Activated T-cell treated with anti-CD3 and anti-CD28 coated beads, Interleukin-2, amount 50 U/mL, for 24 hours (primary cell): Measurements from ENCODE around the gene PLA2G5.
"Not testable (repeated sequence)": the region's sequence is repeated elsewhere in the genome, so short reads cannot be mapped to it uniquely, and the experiment has no call there.

Source experiments
- DNase-seq: peaks from one replicate; pipeline ENCODE4 v3.0.0-alpha.2; 2020
- H3K27ac Mint-ChIP-seq: 2 replicates; pipeline ENCODE4 v1.8.0; 2020; ENCODE audit warnings: mild to moderate bottlenecking, mixed read lengths
- H3K27me3 Mint-ChIP-seq: 2 replicates; pipeline ENCODE4 v1.8.0; 2020; ENCODE audit warnings: mixed read lengths
- H3K36me3 Mint-ChIP-seq: 2 replicates; pipeline ENCODE4 v1.8.0; 2020; ENCODE audit warnings: low read depth, mixed read lengths
- H3K4me1 Mint-ChIP-seq: 2 replicates; pipeline ENCODE4 v1.8.0; 2020; ENCODE audit warnings: low read depth, mixed read lengths
- H3K4me3 Mint-ChIP-seq: 2 replicates; pipeline ENCODE4 v1.8.0; 2020; ENCODE audit warnings: mild to moderate bottlenecking, moderate library complexity, mixed read lengths
- H3K9me3 Mint-ChIP-seq: 2 replicates; pipeline ENCODE4 v1.8.0; 2020; ENCODE audit warnings: mixed read lengths

PLA2G5 gene

GRCh38 chr1:20069874-20070273 lies at the start of gene PLA2G5:
Gene PLA2G5, plus strand, starts transcription at chr1:20070194. Its CDS starts 14,637 bp downstream, at chr1:20084831.
- H3K27me3 Mint-ChIP-seq = peaks cover 3% of the 10 kb centered on the region
- no peaks in the 10 kb centered on the region for H3K4me1 Mint-ChIP-seq
- DNase-seq = no peak
- no peak within 1 kb of the TSS for H3K4me3 Mint-ChIP-seq
- no peaks in the 10 kb centered on the region for H3K9me3 Mint-ChIP-seq
- no peak within 1 kb of the TSS for H3K27ac Mint-ChIP-seq
- no peaks in the 10 kb centered on the region for H3K36me3 Mint-ChIP-seq

- Mint-ChIP-seq H3K9me3 (peaks cover 4% of the 10 kb centered on the region), H3K27ac (no peak overlapping the region), H3K27me3 (peaks cover 51% of the 10 kb centered on the region), H3K4me1 (no peaks in the 10 kb centered on the region), H3K36me3 (no peaks in the 10 kb centered on the region), H3K4me3 (no peak overlapping the region)
- DNase-seq = no peak
These were observed 41.9 kb upstream of the PLA2G5 start for GRCh38 chr1:20028125-20028524.

GRCh38 chr1:20028726-20029125 lies 41.3 kb upstream of the PLA2G5 start:
- no peaks in the 10 kb centered on the region for H3K4me1 Mint-ChIP-seq
- peaks cover 53% of the 10 kb centered on the region for H3K27me3 Mint-ChIP-seq
- peaks cover 5% of the 10 kb centered on the region for H3K9me3 Mint-ChIP-seq
- no peaks in the 10 kb centered on the region for H3K36me3 Mint-ChIP-seq
- H3K27ac Mint-ChIP-seq = no peak overlapping the region
- no peak overlapping the region for H3K4me3 Mint-ChIP-seq
- DNase-seq = no peak

GRCh38 chr1:20029178-20029912 lies 40.6 kb upstream of the PLA2G5 start:
- no peak for DNase-seq
- no peak overlapping the region for H3K27ac Mint-ChIP-seq
- no peaks in the 10 kb centered on the region for H3K36me3 Mint-ChIP-seq
- H3K9me3 Mint-ChIP-seq = peaks cover 9% of the 10 kb centered on the region
- H3K4me1 Mint-ChIP-seq = no peaks in the 10 kb centered on the region
- peaks cover 52% of the 10 kb centered on the region for H3K27me3 Mint-ChIP-seq
- no peak overlapping the region for H3K4me3 Mint-ChIP-seq

- not testable (repeated sequence) for H3K36me3 Mint-ChIP-seq, H3K4me3 Mint-ChIP-seq, H3K27ac Mint-ChIP-seq, DNase-seq, H3K4me1 Mint-ChIP-seq
- peaks cover 50% of the 10 kb centered on the region for H3K27me3 Mint-ChIP-seq
- peaks cover 18% of the 10 kb centered on the region for H3K9me3 Mint-ChIP-seq
These were observed 39.4 kb upstream of the PLA2G5 start for GRCh38 chr1:20030436-20031151.

- Mint-ChIP-seq H3K4me3 (no peak overlapping the region), H3K4me1 (no peaks in the 10 kb centered on the region), H3K9me3 (peaks cover 23% of the 10 kb centered on the region), H3K27me3 (peaks cover 44% of the 10 kb centered on the region), H3K36me3 (no peaks in the 10 kb centered on the region), H3K27ac (no peak overlapping the region)
- no peak for DNase-seq
These were observed 38.8 kb upstream of the PLA2G5 start for GRCh38 chr1:20031161-20031560.

GRCh38 chr1:20031836-20032235 lies 38.2 kb upstream of the PLA2G5 start:
- H3K4me3 Mint-ChIP-seq = no peak overlapping the region
- DNase-seq = no peak
- no peaks in the 10 kb centered on the region for H3K36me3 Mint-ChIP-seq
- H3K9me3 Mint-ChIP-seq = peaks cover 23% of the 10 kb centered on the region
- H3K27me3 Mint-ChIP-seq = peaks cover 37% of the 10 kb centered on the region
- no peak overlapping the region for H3K27ac Mint-ChIP-seq
- H3K4me1 Mint-ChIP-seq = no peaks in the 10 kb centered on the region

- Mint-ChIP-seq H3K27me3 (peaks cover 33% of the 10 kb centered on the region), H3K9me3 (peaks cover 28% of the 10 kb centered on the region), H3K36me3 (no peaks in the 10 kb centered on the region), H3K27ac (no peak overlapping the region), H3K4me1 (peaks cover 3% of the 10 kb centered on the region), H3K4me3 (no peak overlapping the region)
- no peak for DNase-seq
These were observed 37.6 kb upstream of the PLA2G5 start for GRCh38 chr1:20032425-20032824.

GRCh38 chr1:20033420-20033819 lies 36.6 kb upstream of the PLA2G5 start:
- Mint-ChIP-seq H3K27me3 (peaks cover 23% of the 10 kb centered on the region), H3K4me3 (no peak overlapping the region), H3K9me3 (peaks cover 28% of the 10 kb centered on the region), H3K36me3 (no peaks in the 10 kb centered on the region), H3K27ac (no peak overlapping the region), H3K4me1 (peaks cover 13% of the 10 kb centered on the region)
- no peak for DNase-seq

- Mint-ChIP-seq H3K9me3 (peaks cover 28% of the 10 kb centered on the region), H3K27me3 (peaks cover 18% of the 10 kb centered on the region)
These were observed 34.9 kb upstream of the PLA2G5 start for GRCh38 chr1:20035114-20035513.

GRCh38 chr1:20037877-20038276 lies 32.1 kb upstream of the PLA2G5 start:
- Mint-ChIP-seq H3K27me3 (peaks cover 18% of the 10 kb centered on the region), H3K4me3 (no peak overlapping the region), H3K36me3 (no peaks in the 10 kb centered on the region)

More at GRCh38 chr1:20035114-20035513, 34.9 kb upstream of the PLA2G5 start:
- peaks cover 14% of the 10 kb centered on the region for H3K4me1 Mint-ChIP-seq
- H3K4me3 Mint-ChIP-seq = no peak overlapping the region
- DNase-seq = no peak
- no peaks in the 10 kb centered on the region for H3K36me3 Mint-ChIP-seq
- H3K27ac Mint-ChIP-seq = no peak overlapping the region

GRCh38 chr1:20047096-20047495 lies 22.9 kb upstream of the PLA2G5 start:
- H3K36me3 Mint-ChIP-seq = peaks cover 6% of the 10 kb centered on the region
- peaks cover 2% of the 10 kb centered on the region for H3K4me1 Mint-ChIP-seq
- peaks cover 14% of the 10 kb centered on the region for H3K9me3 Mint-ChIP-seq
- no peak for DNase-seq
- H3K4me3 Mint-ChIP-seq = no peak overlapping the region
- no peak overlapping the region for H3K27ac Mint-ChIP-seq
- H3K27me3 Mint-ChIP-seq = peaks cover 6% of the 10 kb centered on the region

More at GRCh38 chr1:20037877-20038276, 32.1 kb upstream of the PLA2G5 start:
- Mint-ChIP-seq H3K4me1 (peaks cover 14% of the 10 kb centered on the region), H3K27ac (no peak overlapping the region), H3K9me3 (peaks cover 28% of the 10 kb centered on the region)
- DNase-seq = no peak

- H3K27ac Mint-ChIP-seq = no peak overlapping the region
- no peak overlapping the region for H3K4me3 Mint-ChIP-seq
- peaks cover 6% of the 10 kb centered on the region for H3K36me3 Mint-ChIP-seq
- H3K9me3 Mint-ChIP-seq = peaks cover 22% of the 10 kb centered on the region
- no peak for DNase-seq
- H3K27me3 Mint-ChIP-seq = peaks cover 9% of the 10 kb centered on the region
- peaks cover 2% of the 10 kb centered on the region for H3K4me1 Mint-ChIP-seq
These were observed 21.4 kb upstream of the PLA2G5 start for GRCh38 chr1:20048563-20048962.

- not testable (repeated sequence) for H3K36me3 Mint-ChIP-seq, H3K4me1 Mint-ChIP-seq, H3K4me3 Mint-ChIP-seq, DNase-seq, H3K27ac Mint-ChIP-seq, H3K27me3 Mint-ChIP-seq
- H3K9me3 Mint-ChIP-seq = peaks cover 22% of the 10 kb centered on the region
These were observed 20.8 kb upstream of the PLA2G5 start for GRCh38 chr1:20049056-20049798.
